Smooth muscle cell (in vitro differentiated cells): ENCODE results near the gene BANP. TPM values are rescaled to one million over a fixed set of nuclear protein-coding genes. Genes with fewer than 3 reads are reported as not detected.
"Not testable (repeated sequence)": the region's sequence is repeated elsewhere in the genome, so short reads cannot be mapped to it uniquely, and the experiment has no call there.

Experiments
- DNase-seq: peaks from one replicate; lab custom pipeline; 2025; ENCODE audit not compliant: unreplicated experiment; lab: John Stamatoyannopoulos, UW
- H2AFZ ChIP-seq: fragments of 200-600 bp; sonication (generic); 2 replicates; pipeline ENCODE4 v1.6.0; 2016; ENCODE audit warnings: antibody characterized with exemption, low read depth, mild to moderate bottlenecking
- H3F3A ChIP-seq: fragments of 200-600 bp; sonication (generic); 2 replicates; pipeline ENCODE4 v1.6.0; 2017; ENCODE audit warnings: antibody characterized with exemption, low read depth
- H3K27ac ChIP-seq: fragments of 200-600 bp; sonication (generic); 2 replicates; pipeline ENCODE4 v1.5.1; 2016; ENCODE audit warnings: low read depth, mild to moderate bottlenecking
- H3K27me3 ChIP-seq: fragments of 200-600 bp; sonication (generic); 2 replicates; pipeline ENCODE4 v1.6.1; 2016; ENCODE audit warnings: low read depth, mild to moderate bottlenecking
- H3K36me3 ChIP-seq: fragments of 200-600 bp; sonication (generic); 2 replicates; pipeline ENCODE4 v1.5.1; 2016; ENCODE audit warnings: low read depth
- H3K4me1 ChIP-seq: fragments of 200-600 bp; sonication (generic); 2 replicates; pipeline ENCODE4 v1.5.1; 2016; ENCODE audit warnings: low read depth
- H3K4me2 ChIP-seq: fragments of 200-600 bp; sonication (generic); 2 replicates; pipeline ENCODE4 v1.6.0; 2016; ENCODE audit warnings: mild to moderate bottlenecking
- H3K4me3 ChIP-seq: fragments of 200-600 bp; sonication (generic); 2 replicates; pipeline ENCODE4 v1.5.1; 2016; ENCODE audit warnings: mild to moderate bottlenecking
- H3K79me2 ChIP-seq: fragments of 200-600 bp; sonication (generic); 2 replicates; pipeline ENCODE4 v1.6.0; 2016; ENCODE audit warnings: low read depth, mild to moderate bottlenecking
- H3K9ac ChIP-seq: fragments of 200-600 bp; sonication (generic); 2 replicates; pipeline ENCODE4 v1.6.0; 2016; ENCODE audit warnings: low read depth
- H3K9me3 ChIP-seq: fragments of 200-600 bp; sonication (generic); replicated peaks from 2 replicates; pipeline ENCODE4 v1.5.1; 2016; ENCODE audit warnings: low read depth
- H4K20me1 ChIP-seq: fragments of 200-600 bp; sonication (generic); 2 replicates; pipeline ENCODE4 v1.6.0; 2016; ENCODE audit warnings: low read depth
- CTCF ChIP-seq: fragments of 200-600 bp; sonication (generic); IDR thresholded peaks from 2 replicates; pipeline ENCODE4 v1.5.1; 2017; ENCODE audit warnings: borderline replicate concordance, mild to moderate bottlenecking, antibody characterized with exemption; ENCODE audit not compliant: insufficient read depth, poor library complexity, severe bottlenecking
- WGBS: methylation state at CpG from one replicate; pipeline ENCODE4 v1.1.7; 2016; ENCODE audit warnings: low lambda C conversion rate; 5-methylcytosine and 5-hydroxymethylcytosine counted together
- polyA plus RNA-seq: library from polyadenylated mRNA; unstranded; fragments of >200 nt; fragmentation: Nextera tagmentation; extraction: Ambion mirVana; gene quantifications from 2 replicates; pipeline ENCODE4 v1.2.1, GENCODE V29; 2016
- total RNA-seq: library from RNA; depleted of rRNA; stranded (reverse); fragments of >200 nt; gene quantifications from 2 replicates; pipeline ENCODE4 v1.2.3, GENCODE V29; 2014

BANP gene
- total and polyA plus RNA-seq, 2 experiments from 2014 or later, result 11.5 to 19.5 TPM

- not testable (repeated sequence) for H3K27ac ChIP-seq, H3K27me3 ChIP-seq, H3F3A ChIP-seq, H3K4me1 ChIP-seq, DNase-seq, H3K9ac ChIP-seq, H3K79me2 ChIP-seq, H3K9me3 ChIP-seq, H4K20me1 ChIP-seq, H3K36me3 ChIP-seq, H3K4me3 ChIP-seq, H3K4me2 ChIP-seq, H2AFZ ChIP-seq
- 92% methylated on average over 18 of the region's 18 CpGs for WGBS
Measured at GRCh38 chr16:87912691-87913090, 38.5 kb upstream of the BANP start.

- WGBS, result 95% methylated on average over 24 of the region's 27 CpGs
- not testable (repeated sequence) for H3K27ac ChIP-seq, H3K9ac ChIP-seq, H3K4me3 ChIP-seq, H3K27me3 ChIP-seq, H3K4me1 ChIP-seq, H3F3A ChIP-seq, H3K9me3 ChIP-seq, H3K79me2 ChIP-seq, DNase-seq, H3K4me2 ChIP-seq, H2AFZ ChIP-seq, H4K20me1 ChIP-seq, H3K36me3 ChIP-seq
Measured at GRCh38 chr16:87914021-87914725, 37.1 kb upstream of the BANP start.

- no peaks in the 10 kb centered on the region for H3K36me3 ChIP-seq
- H3F3A ChIP-seq, result no peaks in the 10 kb centered on the region
- 94% methylated on average over 23 of the region's 25 CpGs for WGBS
- DNase-seq, result no peak
- H3K4me3 ChIP-seq, result no peak overlapping the region
- H3K9me3 ChIP-seq, result no peaks in the 10 kb centered on the region
- TF ChIP-seq CTCF, result no peak
- no peaks in the 10 kb centered on the region for H4K20me1 ChIP-seq
- no peaks in the 10 kb centered on the region for H3K27me3 ChIP-seq
- H3K9ac ChIP-seq, result no peak overlapping the region
- no peak overlapping the region for H2AFZ ChIP-seq
- H3K4me2 ChIP-seq, result no peak overlapping the region
- H3K79me2 ChIP-seq, result no peaks in the 10 kb centered on the region
- no peaks in the 10 kb centered on the region for H3K4me1 ChIP-seq
- no peak overlapping the region for H3K27ac ChIP-seq
Measured at GRCh38 chr16:87914812-87915211, 36.4 kb upstream of the BANP start.

- TF ChIP-seq CTCF, result no peak
- DNase-seq, result no peak
- WGBS, result 94% methylated on average over 9 of the region's 9 CpGs
- Histone ChIP-seq H3K27me3 (no peaks in the 10 kb centered on the region), H3K4me2 (no peak overlapping the region), H3K4me3 (no peak overlapping the region), H3K9ac (no peak overlapping the region), H3F3A (no peaks in the 10 kb centered on the region), H3K4me1 (no peaks in the 10 kb centered on the region), H3K36me3 (no peaks in the 10 kb centered on the region), H3K9me3 (no peaks in the 10 kb centered on the region), H3K27ac (no peak overlapping the region), H2AFZ (no peak overlapping the region), H4K20me1 (no peaks in the 10 kb centered on the region), H3K79me2 (no peaks in the 10 kb centered on the region)
Measured at GRCh38 chr16:87917503-87917902, 33.7 kb upstream of the BANP start.
